ENCODE measurements around the gene IQCC.
"Not testable (repeated sequence)": the region's sequence is repeated elsewhere in the genome, so short reads cannot be mapped to it uniquely, and the experiment has no call there.

IQCC gene

GRCh38 chr1:32205401-32206370, at the start of gene IQCC:
Gene IQCC, plus strand, starts transcription at chr1:32205671. Its CDS starts 11 bp downstream, at chr1:32205682.
- peak; percentile 57 for DNase-seq (ENCODE audit: low read depth)

GRCh38 chr1:32159189-32159588, 46.3 kb upstream of the IQCC start:
- no peak for DNase-seq (ENCODE audit: low read depth)

GRCh38 chr1:32163405-32163804, 42.1 kb upstream of the IQCC start:
- DNase-seq (ENCODE audit: low read depth), result no peak

GRCh38 chr1:32165633-32166032, 39.8 kb upstream of the IQCC start:
- not testable (repeated sequence) for DNase-seq (ENCODE audit: low read depth)

- no peak for DNase-seq (ENCODE audit: low read depth)
Observed at GRCh38 chr1:32170991-32171390, 34.5 kb upstream of the IQCC start.

GRCh38 chr1:32172621-32173245, 32.7 kb upstream of the IQCC start:
- no peak for DNase-seq (ENCODE audit: low read depth)

GRCh38 chr1:32178380-32179192, 26.9 kb upstream of the IQCC start:
- no peak for DNase-seq (ENCODE audit: low read depth)

GRCh38 chr1:32179193-32179442, 26.4 kb upstream of the IQCC start:
- no peak for DNase-seq (ENCODE audit: low read depth)

GRCh38 chr1:32179443-32180185, 25.9 kb upstream of the IQCC start, which contains the start of gene TXLNA:
Gene TXLNA, plus strand, starts transcription at chr1:32179675. Its CDS starts 671 bp downstream, at chr1:32180346.
- peak; percentile 72 for DNase-seq (ENCODE audit: low read depth)

- no peak for DNase-seq (ENCODE audit: low read depth)
Observed at GRCh38 chr1:32180186-32181060, 25.0 kb upstream of the IQCC start.

GRCh38 chr1:32181065-32181464, 24.4 kb upstream of the IQCC start:
- DNase-seq (ENCODE audit: low read depth), result no peak

- DNase-seq (ENCODE audit: low read depth), result no peak
Observed at GRCh38 chr1:32181563-32181962, 23.9 kb upstream of the IQCC start.

- DNase-seq (ENCODE audit: low read depth), result no peak
Observed at GRCh38 chr1:32182060-32182459, 23.4 kb upstream of the IQCC start.

- no peak for DNase-seq (ENCODE audit: low read depth)
Observed at GRCh38 chr1:32184650-32185049, 20.8 kb upstream of the IQCC start.

GRCh38 chr1:32186077-32186476, 19.4 kb upstream of the IQCC start:
- DNase-seq (ENCODE audit: low read depth), result no peak

- DNase-seq (ENCODE audit: low read depth), result no peak
Observed at GRCh38 chr1:32186491-32186890, 19.0 kb upstream of the IQCC start.

GRCh38 chr1:32187850-32188249, 17.6 kb upstream of the IQCC start:
- DNase-seq (ENCODE audit: low read depth), result no peak

GRCh38 chr1:32192220-32192948, 13.1 kb upstream of the IQCC start:
- DNase-seq (ENCODE audit: low read depth), result no peak

- no peak for DNase-seq (ENCODE audit: low read depth)
Observed at GRCh38 chr1:32194984-32195383, 10.5 kb upstream of the IQCC start.

- DNase-seq (ENCODE audit: low read depth), result no peak
Observed at GRCh38 chr1:32195531-32195930, 9.9 kb upstream of the IQCC start.
